ENCODE results near the gene PRDX6.

Gene PRDX6

GRCh38 chr1:173532237-173532636, 55.1 kb downstream of the PRDX6 start:
- H3K36me3 ChIP-seq (ENCODE audit: control insufficient read depth, insufficient read depth, low read length) = no peaks in the 10 kb centered on the region
- H3K4me3 ChIP-seq (ENCODE audit: insufficient read depth, low read depth, low read length) = no peak overlapping the region

DNA sequence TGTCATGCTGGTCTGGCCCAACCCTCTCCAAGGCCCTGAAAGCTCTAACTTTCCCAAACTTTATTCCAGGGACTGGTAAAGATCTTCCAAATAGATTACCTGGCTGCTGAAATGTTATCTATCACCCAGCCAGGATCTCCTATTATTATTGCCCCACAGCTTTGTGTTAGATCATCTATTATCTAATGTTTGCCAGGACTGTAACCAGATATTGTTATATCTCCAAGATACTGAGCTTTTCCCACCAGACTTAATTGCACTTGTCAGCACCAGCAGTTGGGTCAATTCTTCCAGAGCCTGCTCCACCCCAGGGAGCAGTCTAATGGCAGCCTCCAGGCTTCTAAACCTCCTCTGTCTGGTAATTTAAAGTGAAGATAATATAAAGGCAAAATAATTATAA, 59.1 kb downstream of the PRDX6 start:
- no peaks in the 10 kb centered on the region for H3K27me3 ChIP-seq (ENCODE audit: control insufficient read depth, insufficient read depth, low read length, poor library complexity, severe bottlenecking)
- H3K4me3 ChIP-seq (ENCODE audit: insufficient read depth, low read depth, low read length) = no peak overlapping the region
- H3K9me3 ChIP-seq (ENCODE audit: control insufficient read depth, low read length) = no peaks in the 10 kb centered on the region
- H3K36me3 ChIP-seq (ENCODE audit: control insufficient read depth, insufficient read depth, low read length) = no peaks in the 10 kb centered on the region
- no peak overlapping the region for H3K27ac ChIP-seq (ENCODE audit: insufficient read depth, low read depth, low read length, poor library complexity, severe bottlenecking)
- H3K4me1 ChIP-seq (ENCODE audit: control insufficient read depth, insufficient read depth, low read length) = peaks cover 2% of the 10 kb centered on the region

More at GRCh38 chr1:173532237-173532636, 55.1 kb downstream of the PRDX6 start:
- H3K9me3 ChIP-seq (ENCODE audit: control insufficient read depth, low read length) = no peaks in the 10 kb centered on the region
- peaks cover 14% of the 10 kb centered on the region for H3K4me1 ChIP-seq (ENCODE audit: control insufficient read depth, insufficient read depth, low read length)
- no peak overlapping the region for H3K27ac ChIP-seq (ENCODE audit: insufficient read depth, low read depth, low read length, poor library complexity, severe bottlenecking)
- no peaks in the 10 kb centered on the region for H3K27me3 ChIP-seq (ENCODE audit: control insufficient read depth, insufficient read depth, low read length, poor library complexity, severe bottlenecking)

All from ectodermal cell (in vitro differentiated cells).